ENCODE results near the gene C11orf68. TPM values are rescaled to one million over a fixed set of nuclear protein-coding genes. Genes with fewer than 3 reads are reported as not detected.

C11orf68 gene
- total RNA-seq, 1 donor from 2014 or later, result 27.2 TPM

GRCh38 chr11:65870307-65870658 is 48.6 kb downstream of the C11orf68 start:
- peaks cover 38% of the 10 kb centered on the region for H3K4me1 Mint-ChIP-seq
- peak overlapping the region; percentile 63 for H3K27ac Mint-ChIP-seq (ENCODE audit: unreplicated experiment)
- no peak for TF ChIP-seq CTCF (conservative IDR thresholded peaks at IDR 0.05)
- H3K4me3 Mint-ChIP-seq, result peak overlapping the region; percentile 83
- H3K36me3 Mint-ChIP-seq (ENCODE audit: low read depth), result peaks cover 5% of the 10 kb centered on the region
- no peak for DNase-seq (ENCODE audit: low read depth, low spot score)
- H3K9me3 Mint-ChIP-seq, result no peaks in the 10 kb centered on the region
- H3K27me3 Mint-ChIP-seq (ENCODE audit: low read depth), result peaks cover 4% of the 10 kb centered on the region

DNA sequence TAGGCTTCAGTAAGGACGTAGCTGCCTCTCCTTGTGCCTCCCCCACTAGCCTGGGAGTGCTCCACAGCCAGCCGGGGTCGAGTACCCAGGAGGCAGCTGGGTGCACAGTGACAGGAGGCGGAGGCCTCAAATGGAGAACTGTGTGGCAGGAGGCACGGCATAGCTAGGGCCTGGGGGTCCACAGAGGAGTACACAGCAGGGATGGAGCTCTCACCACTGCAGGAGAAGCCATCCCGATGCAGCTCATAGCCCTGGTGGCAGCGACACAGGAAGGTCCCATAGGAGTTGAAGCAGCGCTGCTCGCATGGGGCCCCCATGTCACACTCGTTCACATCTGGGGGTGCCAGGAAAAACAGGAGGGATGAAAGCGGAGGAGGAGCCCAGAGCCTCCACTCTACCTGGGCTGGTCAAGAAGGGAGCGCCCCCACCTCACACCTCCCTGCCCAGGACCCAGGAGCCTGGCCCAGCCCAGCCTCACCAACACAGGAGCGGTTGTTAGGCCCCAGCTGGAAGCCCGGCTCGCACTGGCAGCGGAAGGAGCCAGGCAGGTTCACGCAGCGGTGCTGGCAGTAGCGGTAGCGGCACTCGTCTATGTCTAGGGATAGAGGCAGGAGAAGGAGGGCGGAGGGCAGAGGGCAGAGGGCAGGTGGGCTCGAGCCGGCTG is 49.1 kb downstream of the C11orf68 start:
- no peak for DNase-seq (ENCODE audit: low read depth, low spot score)
- Mint-ChIP-seq H3K36me3 (ENCODE audit: low read depth) (peaks cover 8% of the 10 kb centered on the region), H3K27ac (ENCODE audit: unreplicated experiment) (peak overlapping the region; percentile 63), H3K4me3 (peak overlapping the region; percentile 83), H3K4me1 (peaks cover 38% of the 10 kb centered on the region), H3K9me3 (no peaks in the 10 kb centered on the region), H3K27me3 (ENCODE audit: low read depth) (peaks cover 4% of the 10 kb centered on the region)
- TF ChIP-seq CTCF (conservative IDR thresholded peaks at IDR 0.05), result no peak

DNA sequence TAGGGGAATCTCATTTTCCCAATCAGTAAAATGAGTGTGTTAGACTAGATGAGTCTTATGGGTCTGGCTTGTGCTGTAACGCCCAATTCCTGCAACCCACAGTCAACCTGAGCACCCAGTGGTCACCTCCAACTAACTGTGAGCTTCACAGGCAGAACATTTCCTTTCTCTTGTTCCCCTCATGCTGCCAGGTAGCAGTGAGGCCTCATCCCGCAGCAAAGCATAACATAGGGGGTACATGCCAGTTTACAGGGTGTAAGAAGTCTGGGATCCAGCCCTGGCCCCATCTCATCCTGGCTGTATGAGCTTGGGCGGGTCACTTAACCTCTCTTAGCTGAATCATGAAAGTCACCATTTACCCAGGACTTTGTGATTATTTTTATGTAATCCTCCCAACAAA is 50.0 kb downstream of the C11orf68 start:
- H3K4me1 Mint-ChIP-seq, result peaks cover 38% of the 10 kb centered on the region
- H3K4me3 Mint-ChIP-seq, result peak overlapping the region; percentile 83
- H3K9me3 Mint-ChIP-seq, result no peaks in the 10 kb centered on the region
- DNase-seq (ENCODE audit: low read depth, low spot score), result no peak
- H3K27ac Mint-ChIP-seq (ENCODE audit: unreplicated experiment), result no peak overlapping the region
- peaks cover 4% of the 10 kb centered on the region for H3K27me3 Mint-ChIP-seq (ENCODE audit: low read depth)
- peaks cover 8% of the 10 kb centered on the region for H3K36me3 Mint-ChIP-seq (ENCODE audit: low read depth)
- TF ChIP-seq CTCF (conservative IDR thresholded peaks at IDR 0.05), result no peak

DNA sequence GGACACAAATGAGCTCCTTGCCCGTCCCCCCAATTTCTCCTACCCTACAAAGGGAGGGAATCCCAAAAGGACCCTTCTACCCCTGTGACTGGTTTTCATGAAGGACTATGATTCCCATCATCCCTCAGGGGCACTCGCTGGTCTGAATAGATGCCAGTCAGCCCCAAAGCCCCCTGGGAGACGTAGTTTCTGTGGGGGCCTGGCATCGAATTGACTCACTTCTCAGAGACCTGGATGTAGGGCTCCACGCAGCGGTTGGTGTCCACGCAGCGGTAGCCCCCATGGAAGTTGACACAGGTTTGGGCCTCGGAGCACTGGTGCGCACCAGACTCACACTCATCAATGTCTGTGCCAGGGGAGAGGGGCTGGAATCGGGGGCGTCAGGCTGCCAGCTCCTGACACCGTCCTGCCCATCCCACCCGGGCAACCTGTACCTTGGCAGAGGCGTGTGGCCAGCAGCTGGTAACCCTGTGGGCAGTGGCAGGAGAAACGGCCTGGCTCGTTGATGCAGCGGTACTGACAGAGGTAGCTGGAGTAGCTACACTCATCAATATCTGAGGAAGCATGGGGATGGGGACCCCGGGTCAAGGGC is 50.7 kb downstream of the C11orf68 start:
- H3K27me3 Mint-ChIP-seq (ENCODE audit: low read depth), result peaks cover 4% of the 10 kb centered on the region
- DNase-seq (ENCODE audit: low read depth, low spot score), result no peak
- peaks cover 8% of the 10 kb centered on the region for H3K36me3 Mint-ChIP-seq (ENCODE audit: low read depth)
- H3K9me3 Mint-ChIP-seq, result no peaks in the 10 kb centered on the region
- no peak for TF ChIP-seq CTCF (conservative IDR thresholded peaks at IDR 0.05)
- no peak overlapping the region for H3K27ac Mint-ChIP-seq (ENCODE audit: unreplicated experiment)
- peak overlapping the region; percentile 82 for H3K4me3 Mint-ChIP-seq
- peaks cover 36% of the 10 kb centered on the region for H3K4me1 Mint-ChIP-seq

- Mint-ChIP-seq H3K27ac (ENCODE audit: unreplicated experiment) (peak overlapping the region; percentile 38), H3K9me3 (no peaks in the 10 kb centered on the region), H3K27me3 (ENCODE audit: low read depth) (no peaks in the 10 kb centered on the region), H3K4me3 (peak overlapping the region; percentile 82), H3K4me1 (peaks cover 36% of the 10 kb centered on the region), H3K36me3 (ENCODE audit: low read depth) (peaks cover 8% of the 10 kb centered on the region)
- no peak for DNase-seq (ENCODE audit: low read depth, low spot score)
- TF ChIP-seq CTCF (conservative IDR thresholded peaks at IDR 0.05), result no peak
These were observed 51.4 kb downstream of the C11orf68 start for GRCh38 chr11:65867284-65868071.

Other genes with a start within 250 kb of the C11orf68 start
- gene KAT5, start 206.8 kb downstream of the C11orf68 start, total RNA-seq, result 70.5 and 74.9 TPM in 2 replicates
- gene RNASEH2C, start 198.3 kb downstream of the C11orf68 start, total RNA-seq, result 69.4 and 72.1 TPM in 2 replicates
- 10.7 and 10.8 TPM in 2 replicates for gene AP5B1, start 138.1 kb downstream of the C11orf68 start, total RNA-seq
- gene OVOL1, start 132.0 kb downstream of the C11orf68 start, total RNA-seq, result not detected in 2 replicates
- 1.9 and 2.4 TPM in 2 replicates for gene SNX32, start 85.1 kb downstream of the C11orf68 start, total RNA-seq
- 1,357 and 1,437 TPM in 2 replicates for gene CFL1, start 60.9 kb downstream of the C11orf68 start, total RNA-seq
- 63.8 and 73.5 TPM in 2 replicates for gene MUS81, start 58.6 kb downstream of the C11orf68 start, total RNA-seq
- gene EFEMP2, start 46.3 kb downstream of the C11orf68 start, total RNA-seq, result 36.0 and 38.0 TPM in 2 replicates
- not detected in 2 replicates for gene CTSW, start 39.2 kb downstream of the C11orf68 start, total RNA-seq
- 88.1 and 90.0 TPM in 2 replicates for gene FIBP, start 30.6 kb downstream of the C11orf68 start, total RNA-seq
- 29.3 and 29.4 TPM in 2 replicates for gene CCDC85B, start 28.4 kb downstream of the C11orf68 start, total RNA-seq
- 4.2 and 4.7 TPM in 2 replicates for gene FOSL1, start 18.7 kb downstream of the C11orf68 start, total RNA-seq
- gene DRAP1, start 364 bp upstream of the C11orf68 start, total RNA-seq, result 101 and 110 TPM in 2 replicates
- 1.8 and 2.7 TPM in 2 replicates for gene TSGA10IP, start 26.4 kb upstream of the C11orf68 start, total RNA-seq
- gene SART1, start 42.7 kb upstream of the C11orf68 start, total RNA-seq, result 64.7 and 66.4 TPM in 2 replicates
- 58.0 and 61.0 TPM in 2 replicates for gene EIF1AD, start 83.1 kb upstream of the C11orf68 start, total RNA-seq
- 348 and 358 TPM in 2 replicates for gene BANF1, start 83.4 kb upstream of the C11orf68 start, total RNA-seq
- not detected in 2 replicates for gene CST6, start 92.9 kb upstream of the C11orf68 start, total RNA-seq
- gene CATSPER1, start 107.4 kb upstream of the C11orf68 start, total RNA-seq, result not detected in 2 replicates
- 8.7 and 9.7 TPM in 2 replicates for gene GAL3ST3, start 130.1 kb upstream of the C11orf68 start, total RNA-seq
- 261 and 262 TPM in 2 replicates for gene SF3B2, start 133.3 kb upstream of the C11orf68 start, total RNA-seq
- 47.9 and 54.3 TPM in 2 replicates for gene PACS1, start 151.2 kb upstream of the C11orf68 start, total RNA-seq